ENCODE results near the gene EDEM3.

GRCh38 chr1:184665360-184665759, 89.3 kb downstream of the EDEM3 start:
- TF ChIP-seq CTCF (conservative IDR thresholded peaks at IDR 0.05 in 1 of 2, IDR thresholded peaks at IDR 0.05 in 1 of 2; ENCODE audit: low read depth in 1 of 2, low read length in 2 of 2) (no peak), EZH2 (IDR thresholded peaks at IDR 0.05; ENCODE audit: low read length, missing control alignments) (no peak)

All from fibroblast of lung (primary cell).